T-helper 1 cell (primary cell): ENCODE results near the gene TPRA1.
"Not testable (repeated sequence)": the region's sequence is repeated elsewhere in the genome, so short reads cannot be mapped to it uniquely, and the experiment has no call there.

Experiments
- DNase-seq, 5 donors: peaks; one replicate each; pipeline ENCODE4 v3.0.0-alpha.2; 2012 to 2020

The TPRA1 gene

GRCh38 chr3:127615631-127616305 lies 25.2 kb upstream of the TPRA1 start:
- no peak for DNase-seq

GRCh38 chr3:127614928-127615589 lies 24.5 kb upstream of the TPRA1 start:
- no peak for DNase-seq

- no peak for DNase-seq
Measured at GRCh38 chr3:127613406-127613805, 22.9 kb upstream of the TPRA1 start.

- no peak for DNase-seq
Measured at GRCh38 chr3:127612966-127613365, 22.4 kb upstream of the TPRA1 start.

GRCh38 chr3:127611251-127611650 lies 20.7 kb upstream of the TPRA1 start:
- DNase-seq: no peak

- DNase-seq: no peak
Measured at GRCh38 chr3:127610105-127610504, 19.6 kb upstream of the TPRA1 start.

- DNase-seq: no peak
Measured at GRCh38 chr3:127608362-127608718, 17.8 kb upstream of the TPRA1 start.

- no peak for DNase-seq
Measured at GRCh38 chr3:127607675-127608361, 17.3 kb upstream of the TPRA1 start.

GRCh38 chr3:127606981-127607595 lies 16.6 kb upstream of the TPRA1 start:
- no peak for DNase-seq

GRCh38 chr3:127606086-127606805 lies 15.7 kb upstream of the TPRA1 start:
- DNase-seq: no peak

- DNase-seq: not testable (repeated sequence)
Measured at GRCh38 chr3:127605547-127605946, 15.0 kb upstream of the TPRA1 start.

GRCh38 chr3:127604546-127605165 lies 14.1 kb upstream of the TPRA1 start:
- DNase-seq: no peak

GRCh38 chr3:127604035-127604434 lies 13.5 kb upstream of the TPRA1 start:
- DNase-seq: no peak

- DNase-seq: no peak
Measured at GRCh38 chr3:127600749-127601456, 10.4 kb upstream of the TPRA1 start.

- no peak for DNase-seq
Measured at GRCh38 chr3:127598841-127599570, 8.5 kb upstream of the TPRA1 start.

GRCh38 chr3:127597020-127597771 lies 6.7 kb upstream of the TPRA1 start:
- no peak for DNase-seq

GRCh38 chr3:127595303-127595702 lies 4.8 kb upstream of the TPRA1 start:
- DNase-seq: no peak

- no peak for DNase-seq
Measured at GRCh38 chr3:127593178-127593577, 2.6 kb upstream of the TPRA1 start.

- DNase-seq: peak in 2 of 5 donors; percentile 15 to 25
Measured at GRCh38 chr3:127590282-127590592, 296 bp downstream of the TPRA1 start.

GRCh38 chr3:127589600-127590281 lies 792 bp downstream of the TPRA1 start:
- peak in 1 of 5 donors; percentile 12 for DNase-seq
